Peyer's patch (tissue), 4 donors: ENCODE measurements around the gene MAS1.

ENCODE experiments used
- CTCF ChIP-seq, 6 experiments: fragments of 450-650 bp in 4 of 6; fragments of 200-600 bp in 2 of 6; sonication (generic) in 1 of 6; IDR thresholded peaks; one replicate each; pipeline ENCODE4 v1.5.1; 2017 to 2019; ENCODE audit warnings: antibody characterized with exemption in 6 of 6, mild to moderate bottlenecking in 3 of 6, moderate library complexity in 1 of 6
- POLR2A ChIP-seq, 2 donors: fragments of 450-650 bp; IDR thresholded peaks; one replicate each; pipeline ENCODE4 v1.5.1; 2017; ENCODE audit warnings: antibody characterized with exemption in 2 of 2, mild to moderate bottlenecking in 2 of 2, moderate library complexity in 2 of 2

GRCh38 chr6:159876242-159876641 is 14.5 kb upstream of the MAS1 start:
- TF ChIP-seq CTCF (IDR thresholded peaks at IDR 0.05) (no peak), POLR2A (IDR thresholded peaks at IDR 0.05) (no peak)
